PC-3 (cell line): ENCODE data around the gene KRT33A.

Experiments
- EZH2 ChIP-seq: fragments of 300-600 bp; sonication (generic); IDR thresholded peaks from one replicate; pipeline ENCODE4 v1.6.1; 2017; ENCODE audit warnings: antibody characterized with exemption, mild to moderate bottlenecking, low read length; ENCODE audit not compliant: unreplicated experiment
- TF ChIP-seq, protein P1 (sequence below): fragments of 300-600 bp; sonication (generic); conservative IDR thresholded peaks from 2 replicates; pipeline ENCODE4 v1.5.1; 2017; ENCODE audit warnings: antibody characterized with exemption, low read depth, mild to moderate bottlenecking, low read length

DNA sequence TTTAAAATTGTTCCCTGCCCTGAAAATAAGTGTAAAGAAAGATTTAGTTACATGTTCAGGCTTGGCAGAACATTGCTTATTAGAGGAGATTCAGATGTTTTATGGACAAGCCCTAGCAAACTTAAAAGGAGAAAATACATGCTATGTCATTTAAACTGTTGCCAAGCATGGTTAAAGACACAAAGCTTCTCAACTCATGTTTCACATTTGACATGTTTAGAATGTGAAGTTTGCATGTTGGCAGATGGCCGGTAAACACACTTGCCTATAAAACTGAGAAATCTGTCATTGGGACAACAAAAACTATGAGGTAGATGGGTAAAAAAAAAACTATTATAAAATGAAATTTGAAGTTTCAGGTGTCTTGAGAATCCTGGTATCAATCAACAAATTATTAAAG is 53.8 kb downstream of the KRT33A start:
- no peak for TF ChIP-seq EZH2
- TF ChIP-seq, protein P1, sequence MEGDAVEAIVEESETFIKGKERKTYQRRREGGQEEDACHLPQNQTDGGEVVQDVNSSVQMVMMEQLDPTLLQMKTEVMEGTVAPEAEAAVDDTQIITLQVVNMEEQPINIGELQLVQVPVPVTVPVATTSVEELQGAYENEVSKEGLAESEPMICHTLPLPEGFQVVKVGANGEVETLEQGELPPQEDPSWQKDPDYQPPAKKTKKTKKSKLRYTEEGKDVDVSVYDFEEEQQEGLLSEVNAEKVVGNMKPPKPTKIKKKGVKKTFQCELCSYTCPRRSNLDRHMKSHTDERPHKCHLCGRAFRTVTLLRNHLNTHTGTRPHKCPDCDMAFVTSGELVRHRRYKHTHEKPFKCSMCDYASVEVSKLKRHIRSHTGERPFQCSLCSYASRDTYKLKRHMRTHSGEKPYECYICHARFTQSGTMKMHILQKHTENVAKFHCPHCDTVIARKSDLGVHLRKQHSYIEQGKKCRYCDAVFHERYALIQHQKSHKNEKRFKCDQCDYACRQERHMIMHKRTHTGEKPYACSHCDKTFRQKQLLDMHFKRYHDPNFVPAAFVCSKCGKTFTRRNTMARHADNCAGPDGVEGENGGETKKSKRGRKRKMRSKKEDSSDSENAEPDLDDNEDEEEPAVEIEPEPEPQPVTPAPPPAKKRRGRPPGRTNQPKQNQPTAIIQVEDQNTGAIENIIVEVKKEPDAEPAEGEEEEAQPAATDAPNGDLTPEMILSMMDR: no peak
